Hepatocyte (in vitro differentiated cells): ENCODE data around the gene DNAJA4. TPM values are rescaled to one million over a fixed set of nuclear protein-coding genes. Genes with fewer than 3 reads are reported as not detected.

ENCODE experiments used
- DNase-seq: peaks from one replicate; pipeline ENCODE4 v3.0.0-alpha.2; 2016; ENCODE audit warnings: low spot score
- H2AFZ ChIP-seq: fragments of 200-600 bp; sonication (generic); 2 replicates; pipeline ENCODE4 v1.6.0; 2016; ENCODE audit warnings: antibody characterized with exemption, mild to moderate bottlenecking
- H3K27ac ChIP-seq: fragments of 200-600 bp; sonication (generic); 2 replicates; pipeline ENCODE4 v1.5.1; 2016; ENCODE audit warnings: mild to moderate bottlenecking
- H3K27me3 ChIP-seq: fragments of 200-600 bp; sonication (generic); 2 replicates; pipeline ENCODE4 v1.6.1; 2016
- H3K36me3 ChIP-seq: fragments of 200-600 bp; sonication (generic); replicated peaks from 2 replicates; pipeline ENCODE4 v1.5.1; 2016; ENCODE audit warnings: low read depth; ENCODE audit not compliant: insufficient read depth
- H3K4me1 ChIP-seq: fragments of 200-600 bp; sonication (generic); 2 replicates; pipeline ENCODE4 v1.5.1; 2016; ENCODE audit warnings: mild to moderate bottlenecking, moderate library complexity; ENCODE audit not compliant: insufficient read depth
- H3K4me2 ChIP-seq: fragments of 200-600 bp; sonication (generic); 2 replicates; pipeline ENCODE4 v1.6.0; 2016
- H3K4me3 ChIP-seq: fragments of 200-600 bp; sonication (generic); 2 replicates; pipeline ENCODE4 v1.5.1; 2016; ENCODE audit warnings: mild to moderate bottlenecking
- H3K79me2 ChIP-seq: fragments of 200-600 bp; sonication (generic); 2 replicates; pipeline ENCODE4 v1.6.0; 2017; ENCODE audit warnings: mild to moderate bottlenecking
- H3K9me2 ChIP-seq: fragments of 200-600 bp; sonication (generic); replicated peaks from 2 replicates; pipeline ENCODE4 v1.6.0; 2017; ENCODE audit warnings: mild to moderate bottlenecking; ENCODE audit not compliant: insufficient read depth
- H3K9me3 ChIP-seq: fragments of 200-600 bp; sonication (generic); 2 replicates; pipeline ENCODE4 v1.5.1; 2016; ENCODE audit warnings: low read depth, mild to moderate bottlenecking
- H4K20me1 ChIP-seq: fragments of 200-600 bp; sonication (generic); 2 replicates; pipeline ENCODE4 v1.6.0; 2016; ENCODE audit warnings: mild to moderate bottlenecking; ENCODE audit not compliant: insufficient read depth, poor library complexity, severe bottlenecking
- EZH2 ChIP-seq: fragments of 200-600 bp; sonication (generic); IDR thresholded peaks from 2 replicates; pipeline ENCODE4 v1.6.1; 2016; ENCODE audit warnings: antibody characterized with exemption, mild to moderate bottlenecking, borderline replicate concordance
- EZH2phosphoT487 ChIP-seq: fragments of 200-600 bp; sonication (generic); IDR thresholded peaks from one replicate; pipeline ENCODE4 v1.6.1; 2018; ENCODE audit warnings: antibody characterized with exemption, mild to moderate bottlenecking, low read depth, moderate library complexity; ENCODE audit not compliant: unreplicated experiment, severe bottlenecking
- WGBS: methylation state at CpG from one replicate; pipeline ENCODE4 v1.1.6; 2016; ENCODE audit warnings: low lambda C conversion rate; ENCODE audit errors: missing lambda C conversion rate; 5-methylcytosine and 5-hydroxymethylcytosine counted together
- polyA plus RNA-seq: library from polyadenylated mRNA; unstranded; fragments of >200 nt; fragmentation: Nextera tagmentation; extraction: Ambion mirVana; gene quantifications from 2 replicates; pipeline ENCODE4 v1.2.1, GENCODE V29; 2016
- small RNA-seq: library from RNA; depleted of rRNA; stranded (forward); fragments of <200 nt; gene quantifications from one replicate; pipeline ENCODE3, GENCODE V24; 2014
- total RNA-seq: library from RNA; depleted of rRNA; stranded (reverse); fragments of >200 nt; gene quantifications from 2 replicates; pipeline ENCODE4 v1.2.3, GENCODE V29; 2014
- TF ChIP-seq, protein P1 (sequence below): fragments of 200-600 bp; sonication (generic); IDR thresholded peaks from 2 replicates; pipeline ENCODE4 v1.5.1; 2016; ENCODE audit warnings: antibody characterized with exemption, mild to moderate bottlenecking; ENCODE audit not compliant: poor library complexity

The DNAJA4 gene
- total and polyA plus RNA-seq, 2 experiments from 2014 or later = 2.8 to 3.6 TPM

DNA sequence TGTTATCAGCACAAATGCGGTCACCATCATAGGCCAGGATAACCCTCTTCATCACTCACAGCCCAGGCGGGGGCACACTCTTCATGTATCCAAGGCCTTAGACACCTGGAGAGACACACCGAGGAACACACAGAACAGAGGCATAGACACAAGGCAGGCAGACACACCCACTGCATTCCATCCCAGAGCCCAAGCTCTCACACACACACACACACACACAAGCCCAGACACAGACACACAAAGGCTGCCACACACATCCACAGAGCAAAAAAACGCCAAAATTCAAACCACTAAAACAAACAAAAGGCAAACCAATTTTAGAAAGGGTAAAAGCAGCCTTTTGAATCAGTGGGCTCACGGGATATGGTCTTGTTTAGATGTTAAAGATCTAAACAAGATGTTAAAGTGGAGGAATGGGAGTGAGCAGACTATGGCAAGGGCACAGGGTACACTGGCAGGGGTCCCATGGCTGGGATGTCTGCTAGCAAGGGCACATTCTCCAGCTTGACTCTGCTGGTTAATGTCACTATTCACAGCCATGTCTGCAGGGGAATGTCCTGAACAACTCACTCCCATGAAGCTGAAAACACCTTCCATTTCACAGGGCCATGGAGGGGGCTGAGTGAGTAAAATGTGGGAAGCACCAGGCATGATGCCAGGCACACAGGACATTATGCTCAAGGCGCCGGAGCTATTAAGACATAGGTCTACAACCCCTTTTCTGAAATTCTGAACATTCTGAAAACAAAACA, 60.9 kb downstream of the DNAJA4 start:
- WGBS = 53% methylated on average over 7 of the region's 7 CpGs
- no peaks in the 10 kb centered on the region for H3K36me3 ChIP-seq
- H3K79me2 ChIP-seq = no peaks in the 10 kb centered on the region
- no peaks in the 10 kb centered on the region for H4K20me1 ChIP-seq
- no peak overlapping the region for H3K4me3 ChIP-seq
- H3K27me3 ChIP-seq = no peaks in the 10 kb centered on the region
- TF ChIP-seq, protein P1, sequence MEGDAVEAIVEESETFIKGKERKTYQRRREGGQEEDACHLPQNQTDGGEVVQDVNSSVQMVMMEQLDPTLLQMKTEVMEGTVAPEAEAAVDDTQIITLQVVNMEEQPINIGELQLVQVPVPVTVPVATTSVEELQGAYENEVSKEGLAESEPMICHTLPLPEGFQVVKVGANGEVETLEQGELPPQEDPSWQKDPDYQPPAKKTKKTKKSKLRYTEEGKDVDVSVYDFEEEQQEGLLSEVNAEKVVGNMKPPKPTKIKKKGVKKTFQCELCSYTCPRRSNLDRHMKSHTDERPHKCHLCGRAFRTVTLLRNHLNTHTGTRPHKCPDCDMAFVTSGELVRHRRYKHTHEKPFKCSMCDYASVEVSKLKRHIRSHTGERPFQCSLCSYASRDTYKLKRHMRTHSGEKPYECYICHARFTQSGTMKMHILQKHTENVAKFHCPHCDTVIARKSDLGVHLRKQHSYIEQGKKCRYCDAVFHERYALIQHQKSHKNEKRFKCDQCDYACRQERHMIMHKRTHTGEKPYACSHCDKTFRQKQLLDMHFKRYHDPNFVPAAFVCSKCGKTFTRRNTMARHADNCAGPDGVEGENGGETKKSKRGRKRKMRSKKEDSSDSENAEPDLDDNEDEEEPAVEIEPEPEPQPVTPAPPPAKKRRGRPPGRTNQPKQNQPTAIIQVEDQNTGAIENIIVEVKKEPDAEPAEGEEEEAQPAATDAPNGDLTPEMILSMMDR = no peak
- TF ChIP-seq EZH2 (no peak), EZH2phosphoT487 (no peak)
- H3K4me2 ChIP-seq = no peak overlapping the region
- peak; percentile 63 for DNase-seq
- H2AFZ ChIP-seq = no peak overlapping the region
- H3K4me1 ChIP-seq = peaks cover 15% of the 10 kb centered on the region
- peak overlapping the region; percentile 70 for H3K27ac ChIP-seq
- H3K9me2 ChIP-seq = no peaks in the 10 kb centered on the region
- no peaks in the 10 kb centered on the region for H3K9me3 ChIP-seq

DNA sequence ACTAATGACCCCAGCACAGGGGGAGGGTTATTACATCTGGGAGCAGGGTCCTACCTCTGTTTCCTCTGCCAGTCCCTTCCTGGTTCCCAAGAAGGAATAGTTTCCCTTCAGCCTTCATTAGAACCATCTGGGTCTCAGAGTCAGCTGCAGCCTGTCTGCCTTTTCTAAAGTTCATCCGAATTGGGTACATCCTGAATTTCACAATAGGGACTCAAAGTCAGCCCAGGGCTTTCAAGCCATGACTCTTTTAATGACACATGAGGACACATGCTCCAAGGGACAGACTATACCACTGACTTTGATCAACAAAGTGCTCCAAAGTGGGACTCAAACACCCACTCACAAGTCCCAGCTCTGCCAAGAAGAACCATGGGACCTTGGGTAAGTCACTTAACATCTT, 63.1 kb downstream of the DNAJA4 start:
- Histone ChIP-seq H3K27me3 (no peaks in the 10 kb centered on the region), H3K9me3 (no peaks in the 10 kb centered on the region), H3K9me2 (no peaks in the 10 kb centered on the region), H2AFZ (no peak overlapping the region), H3K4me3 (no peak overlapping the region), H4K20me1 (no peaks in the 10 kb centered on the region), H3K4me1 (peaks cover 15% of the 10 kb centered on the region), H3K79me2 (no peaks in the 10 kb centered on the region), H3K36me3 (no peaks in the 10 kb centered on the region), H3K27ac (no peak overlapping the region), H3K4me2 (no peak overlapping the region)
- no peak for TF ChIP-seq EZH2phosphoT487
- WGBS = 59% methylated on average over 1 of the region's 1 CpG
- no peak for DNase-seq

DNA sequence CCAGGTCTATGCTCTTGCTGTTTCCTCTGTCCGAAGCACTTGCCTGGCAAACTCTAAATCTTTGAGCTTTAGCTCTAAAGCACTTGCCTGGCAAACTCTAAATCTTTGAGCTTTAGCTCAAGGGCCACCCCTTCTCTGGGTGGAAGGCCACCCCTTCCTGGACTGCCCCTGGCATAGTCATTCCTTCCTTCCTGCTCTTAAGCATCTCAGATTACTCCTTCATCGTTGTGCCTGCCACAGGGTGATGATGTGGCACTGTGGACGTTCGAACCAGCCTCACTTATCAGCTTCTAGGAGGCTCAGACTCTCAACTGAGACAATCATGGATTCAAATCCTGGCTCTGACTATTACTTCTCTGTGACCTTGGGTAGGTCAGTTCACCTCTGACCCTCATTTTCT, 65.3 kb downstream of the DNAJA4 start:
- DNase-seq = no peak
- no peak overlapping the region for H3K27ac ChIP-seq
- H3K4me2 ChIP-seq = no peak overlapping the region
- no peaks in the 10 kb centered on the region for H3K9me2 ChIP-seq
- TF ChIP-seq EZH2phosphoT487 (no peak), EZH2 (no peak)
- TF ChIP-seq, protein P1 = no peak
- no peak overlapping the region for H3K4me3 ChIP-seq
- WGBS = 67% methylated on average over 4 of the region's 4 CpGs
- H4K20me1 ChIP-seq = no peaks in the 10 kb centered on the region
- H3K9me3 ChIP-seq = no peaks in the 10 kb centered on the region
- no peaks in the 10 kb centered on the region for H3K36me3 ChIP-seq
- H3K4me1 ChIP-seq = peaks cover 12% of the 10 kb centered on the region
- H2AFZ ChIP-seq = no peak overlapping the region
- no peaks in the 10 kb centered on the region for H3K79me2 ChIP-seq
- H3K27me3 ChIP-seq = no peaks in the 10 kb centered on the region

Small RNA genes within 50 kb of the gene (small RNA-seq; reads per million reads assigned to genes)
- gene AC090607.5 = not detected

Other genes with a start within 250 kb of the DNAJA4 start
- 33.8 and 38.4 TPM in 2 replicates for gene TBC1D2B, start 186.9 kb upstream of the DNAJA4 start, total RNA-seq
- gene TBC1D2B, start 186.9 kb upstream of the DNAJA4 start, polyA plus RNA-seq = 24.8 and 29.3 TPM in 2 replicates
- not detected in 2 replicates for gene SH2D7, start 172.0 kb upstream of the DNAJA4 start, total RNA-seq
- gene SH2D7, start 172.0 kb upstream of the DNAJA4 start, polyA plus RNA-seq = 0.22 TPM in 1 of 2 replicates, not detected in the other
- gene CIB2, start 133.1 kb upstream of the DNAJA4 start, total RNA-seq = 48.9 and 68.9 TPM in 2 replicates
- gene CIB2, start 133.1 kb upstream of the DNAJA4 start, polyA plus RNA-seq = 40.5 and 46.3 TPM in 2 replicates
- gene IDH3A, start 115.2 kb upstream of the DNAJA4 start, total RNA-seq = 81.0 and 102 TPM in 2 replicates
- gene IDH3A, start 115.2 kb upstream of the DNAJA4 start, polyA plus RNA-seq = 51.5 and 62.3 TPM in 2 replicates
- gene ACSBG1, start 30.0 kb upstream of the DNAJA4 start, total RNA-seq = 0.08 and 0.93 TPM in 2 replicates
- 0.10 and 0.47 TPM in 2 replicates for gene ACSBG1, start 30.0 kb upstream of the DNAJA4 start, polyA plus RNA-seq
- 60.6 and 69.5 TPM in 2 replicates for gene SKIC8, start 35.0 kb downstream of the DNAJA4 start, total RNA-seq
- 64.9 and 70.2 TPM in 2 replicates for gene SKIC8, start 35.0 kb downstream of the DNAJA4 start, polyA plus RNA-seq
- 132 and 140 TPM in 2 replicates for gene CRABP1, start 75.8 kb downstream of the DNAJA4 start, total RNA-seq
- gene CRABP1, start 75.8 kb downstream of the DNAJA4 start, polyA plus RNA-seq = 153 and 179 TPM in 2 replicates
- 46.6 and 54.0 TPM in 2 replicates for gene IREB2, start 173.7 kb downstream of the DNAJA4 start, total RNA-seq
- 20.4 and 22.7 TPM in 2 replicates for gene IREB2, start 173.7 kb downstream of the DNAJA4 start, polyA plus RNA-seq
- 1.7 and 3.6 TPM in 2 replicates for gene HYKK, start 243.0 kb downstream of the DNAJA4 start, total RNA-seq
- 1.6 and 2.8 TPM in 2 replicates for gene HYKK, start 243.0 kb downstream of the DNAJA4 start, polyA plus RNA-seq